K562 (cell line): ENCODE results near the gene SPDYE3. TPM values are rescaled to one million over a fixed set of nuclear protein-coding genes. Genes with fewer than 3 reads are reported as not detected.
"Not testable (repeated sequence)": the region's sequence is repeated elsewhere in the genome, so short reads cannot be mapped to it uniquely, and the experiment has no call there.

Experiments
- ATAC-seq: fragments of 200-7000 bp; cut with Tn5 transposase; 3 replicates; pipeline ENCODE4 v1.9.1; 2020; ENCODE audit warnings: moderate library complexity
- BruUV-seq: library from RNA; stranded (reverse); fragments of 400-500 nt; replicated peaks from 2 replicates; lab custom pipeline; 2021; lab: Mats Ljungman, UMichigan
- CTCF ChIA-PET: fragments of 300-600 bp; formaldehyde crosslinking; extraction: SDS; loops from one replicate; lab custom pipeline; 2021; ENCODE audit warnings: low intra/inter-chr PET ratio; lab: Yijun Ruan, JAX
- POLR2A ChIA-PET: fragments of 300-600, 350-650 bp; sonication (Branson Sonifier 250); formaldehyde crosslinking; extraction: SDS; loops from one replicate; lab custom pipeline; 2021; ENCODE audit warnings: antibody characterized with exemption, inconsistent platforms; lab: Yijun Ruan, JAX
- DNase-seq, 4 experiments: peaks; one replicate each; pipeline versions ENCODE4 v3.0.0 to v3.0.0-alpha.2; 2011 to 2018; ENCODE audit warnings: low spot score in 3 of 4, mixed read lengths in 3 of 4; ENCODE audit errors: extremely low read depth in 1 of 4
- FAIRE-seq: peaks from 2 replicates; lab custom pipeline; 2011; peaks lifted over from hg19 to GRCh38; lab: Jason Lieb, UNC
- H2AFZ ChIP-seq: 2 replicates; pipeline ENCODE4 v1.6.0; 2011; ENCODE audit warnings: low read depth, low read length, control low read depth, inconsistent platforms
- H3K27ac ChIP-seq: fragments of 200-600 bp; 3 replicates; pipeline ENCODE4 v1.8.0; 2011; ENCODE audit warnings: low read depth, mild to moderate bottlenecking, control low read depth, inconsistent platforms, low read length, moderate library complexity, mixed read lengths; ENCODE audit errors: extremely low read depth
- H3K27me3 ChIP-seq, 2 experiments: fragments of 300-600 bp in 1 of 2; 2 replicates in 1 of 2; 3 replicates in 1 of 2; pipeline versions ENCODE4 v1.6.0 to v1.8.0; 2011; ENCODE audit warnings: inconsistent platforms in 2 of 2, low read length in 2 of 2, mild to moderate bottlenecking in 1 of 2, mixed read lengths in 1 of 2, moderate library complexity in 1 of 2; ENCODE audit not compliant: control insufficient read depth in 2 of 2, insufficient read depth in 2 of 2
- H3K36me3 ChIP-seq: fragments of 300-600 bp; 3 replicates; pipeline ENCODE4 v1.8.0; 2011; ENCODE audit warnings: mild to moderate bottlenecking, low read length, inconsistent platforms; ENCODE audit not compliant: control insufficient read depth, insufficient read depth
- H3K4me1 ChIP-seq, 2 experiments: fragments of 200-600 bp in 1 of 2; replicated peaks in 1 of 2; 2 replicates in 1 of 2; 3 replicates in 1 of 2; pipeline versions ENCODE4 v1.5.1 to v1.8.0; 2011; ENCODE audit warnings: inconsistent platforms in 2 of 2, low read length in 2 of 2, mild to moderate bottlenecking in 1 of 2, mixed read lengths in 1 of 2, moderate library complexity in 1 of 2; ENCODE audit not compliant: control insufficient read depth in 2 of 2, insufficient read depth in 2 of 2
- H3K4me2 ChIP-seq: 2 replicates; pipeline ENCODE4 v1.6.1; 2011; ENCODE audit warnings: low read length, control low read depth, inconsistent platforms, mixed read lengths; ENCODE audit not compliant: insufficient read depth
- H3K4me3 ChIP-seq: fragments of 200-600 bp; sonication (generic), shearing (Covaris generic); 2 replicates; pipeline ENCODE4 v1.5.1; 2016; ENCODE audit warnings: control low read depth, inconsistent platforms
- H3K79me2 ChIP-seq: fragments of 200-600 bp; 3 replicates; pipeline ENCODE4 v1.8.0; 2011; ENCODE audit warnings: low read length, inconsistent platforms; ENCODE audit not compliant: control insufficient read depth, insufficient read depth
- H3K9ac ChIP-seq, 2 experiments: 2 replicates each; pipeline versions ENCODE4 v1.6.0 to v1.6.1; 2011; ENCODE audit warnings: low read depth in 2 of 2, low read length in 2 of 2, control low read depth in 1 of 2, inconsistent platforms in 1 of 2, mild to moderate bottlenecking in 1 of 2, mixed read lengths in 1 of 2; ENCODE audit not compliant: insufficient read depth in 1 of 2
- H3K9me1 ChIP-seq: one replicate; pipeline ENCODE4 v1.6.0; 2011; ENCODE audit warnings: inconsistent platforms, mild to moderate bottlenecking, low read length, moderate library complexity; ENCODE audit not compliant: control insufficient read depth, insufficient read depth
- H3K9me3 ChIP-seq: replicated peaks from 2 replicates; pipeline ENCODE4 v1.5.1; 2011; ENCODE audit warnings: low read depth, low read length, inconsistent platforms; ENCODE audit not compliant: control insufficient read depth, insufficient read depth
- H4K20me1 ChIP-seq: replicated peaks from 2 replicates; pipeline ENCODE4 v1.6.1; 2011; ENCODE audit warnings: low read length, inconsistent platforms, mixed read lengths; ENCODE audit not compliant: control insufficient read depth, insufficient read depth
- WGBS: fragments of 100-300 bp; shearing (Covaris generic); methylation state at CpG from one replicate; pipeline ENCODE4 v1.1.6; 2016; ENCODE audit warnings: low coverage, mixed read lengths; ENCODE audit not compliant: insufficient coverage; ENCODE audit errors: missing lambda C conversion rate; 5-methylcytosine and 5-hydroxymethylcytosine counted together
- in situ Hi-C: fragments of 300-500 bp; cut with MboI; formaldehyde crosslinking; loops from 4 replicates; pipeline ENCODE4 v1.15.0; 2018; ENCODE audit warnings: inconsistent platforms, mixed read lengths
- intact Hi-C: fragments of 100-400 bp; cut with micrococcal nuclease; formaldehyde crosslinking; loops from 2 replicates; pipeline ENCODE4 v1.14.2; 2022
- polyA plus RNA-seq, 8 experiments: library from polyadenylated mRNA; depleted of rRNA in 4 of 8; stranded (reverse) in 5 of 8; unstranded in 3 of 8; fragments of >200 nt; fragmentation: Nextera tagmentation in 2 of 8; fragmentation: Illumina TruSeq in 1 of 8; extraction: Ambion mirVana in 2 of 8; extraction: Trizol in 1 of 8; gene quantifications; 2 replicates each; pipeline versions ENCODE4 v1.2.1 to v1.2.3, GENCODE V29; 2011 to 2014; ENCODE audit warnings: inconsistent platforms in 1 of 8, missing spikeins in 1 of 8
- total RNA-seq, 7 experiments: library from RNA; depleted of rRNA in 6 of 7; stranded (reverse); fragments of >200 nt in 6 of 7; fragmentation: Illumina TruSeq in 2 of 7; extraction: Trizol in 2 of 7; gene quantifications; 2 replicates each; pipeline versions ENCODE4 v1.2.1 to v1.2.3, GENCODE V29; 2011 to 2021; ENCODE audit warnings: low replicate concordance in 1 of 7
- TF ChIP-seq, protein P1 (sequence below), 3 experiments: IDR thresholded peaks in 2 of 3; conservative IDR thresholded peaks in 1 of 3; 2 replicates each; pipeline ENCODE4 v1.5.1; 2011 to 2012; ENCODE audit warnings: low read length in 3 of 3, mild to moderate bottlenecking in 3 of 3, control low read depth in 2 of 3, improper control_type of control experiment in 1 of 3, inconsistent platforms in 1 of 3, low read depth in 1 of 3, mixed read lengths in 1 of 3, moderate library complexity in 1 of 3; ENCODE audit not compliant: insufficient read depth in 2 of 3
- TF ChIP-seq, protein P2 (sequence below): IDR thresholded peaks from 2 replicates; pipeline ENCODE4 v1.6.1; 2011; ENCODE audit warnings: borderline replicate concordance, low read depth, mild to moderate bottlenecking, moderate library complexity, low read length; ENCODE audit not compliant: insufficient read depth, poor library complexity, severe bottlenecking

SPDYE3 gene
- total and polyA plus RNA-seq, 9 of the 15 experiments (the other 6 are each of a cell fraction or from before 2014, with no cell fraction given), result 0.04 to 3.3 (median 1.2) TPM; not detected in 6

DNA sequence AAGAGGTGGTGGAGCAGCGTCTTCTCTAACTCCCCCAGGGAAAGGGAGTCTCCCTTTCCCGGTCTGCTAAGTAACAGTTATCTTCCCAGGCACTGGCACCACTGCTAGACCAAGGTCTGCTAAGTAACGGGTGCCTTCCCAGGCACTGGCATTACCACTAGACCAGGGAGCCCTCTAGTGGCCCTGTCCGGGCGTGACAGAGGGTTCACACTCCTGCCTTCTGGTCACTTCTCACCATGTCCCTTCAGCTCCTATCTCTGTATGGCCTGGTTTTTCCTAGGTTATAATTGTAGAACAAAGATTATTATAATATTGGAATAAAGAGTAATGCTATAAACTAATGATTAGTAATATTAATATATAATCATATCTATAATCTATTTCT, 37.8 kb downstream of the SPDYE3 start:
- H3K9me1 ChIP-seq, H3K9ac ChIP-seq, H3K9me3 ChIP-seq, H3K4me2 ChIP-seq, H4K20me1 ChIP-seq, H3K4me1 ChIP-seq, H3K27me3 ChIP-seq, H3K27ac ChIP-seq, intact Hi-C loops, H3K4me3 ChIP-seq, H2AFZ ChIP-seq, BruUV-seq: not testable (repeated sequence)
- peak; percentile 40 for FAIRE-seq
- peaks cover 83% of the 10 kb centered on the region for H3K36me3 ChIP-seq
- H3K79me2 ChIP-seq, result peaks cover 38% of the 10 kb centered on the region
- 0% methylated on average over 2 of the region's 5 CpGs for whole genome bisulfite sequencing
- in situ Hi-C loops, result loop anchor here (5.0 kb wide), 1 partner anchor 213 kb away; no protein-coding TSS in a partner anchor
- DNase-seq, result peak in 1 of 4 experiments; percentile 67
- ATAC-seq, result peak; percentile 57
- TF ChIP-seq, protein P1, sequence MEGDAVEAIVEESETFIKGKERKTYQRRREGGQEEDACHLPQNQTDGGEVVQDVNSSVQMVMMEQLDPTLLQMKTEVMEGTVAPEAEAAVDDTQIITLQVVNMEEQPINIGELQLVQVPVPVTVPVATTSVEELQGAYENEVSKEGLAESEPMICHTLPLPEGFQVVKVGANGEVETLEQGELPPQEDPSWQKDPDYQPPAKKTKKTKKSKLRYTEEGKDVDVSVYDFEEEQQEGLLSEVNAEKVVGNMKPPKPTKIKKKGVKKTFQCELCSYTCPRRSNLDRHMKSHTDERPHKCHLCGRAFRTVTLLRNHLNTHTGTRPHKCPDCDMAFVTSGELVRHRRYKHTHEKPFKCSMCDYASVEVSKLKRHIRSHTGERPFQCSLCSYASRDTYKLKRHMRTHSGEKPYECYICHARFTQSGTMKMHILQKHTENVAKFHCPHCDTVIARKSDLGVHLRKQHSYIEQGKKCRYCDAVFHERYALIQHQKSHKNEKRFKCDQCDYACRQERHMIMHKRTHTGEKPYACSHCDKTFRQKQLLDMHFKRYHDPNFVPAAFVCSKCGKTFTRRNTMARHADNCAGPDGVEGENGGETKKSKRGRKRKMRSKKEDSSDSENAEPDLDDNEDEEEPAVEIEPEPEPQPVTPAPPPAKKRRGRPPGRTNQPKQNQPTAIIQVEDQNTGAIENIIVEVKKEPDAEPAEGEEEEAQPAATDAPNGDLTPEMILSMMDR (IDR thresholded peaks at IDR 0.05 in 2 of 3, conservative IDR thresholded peaks at IDR 0.05 in 1 of 3; ENCODE audit: insufficient read depth in 2 of 3, low read depth in 1 of 3, low read length in 3 of 3), result peak in 2 of 3 experiments; percentile 38 to 39; a peak in 3 of 6 replicates
- TF ChIP-seq, protein P2, sequence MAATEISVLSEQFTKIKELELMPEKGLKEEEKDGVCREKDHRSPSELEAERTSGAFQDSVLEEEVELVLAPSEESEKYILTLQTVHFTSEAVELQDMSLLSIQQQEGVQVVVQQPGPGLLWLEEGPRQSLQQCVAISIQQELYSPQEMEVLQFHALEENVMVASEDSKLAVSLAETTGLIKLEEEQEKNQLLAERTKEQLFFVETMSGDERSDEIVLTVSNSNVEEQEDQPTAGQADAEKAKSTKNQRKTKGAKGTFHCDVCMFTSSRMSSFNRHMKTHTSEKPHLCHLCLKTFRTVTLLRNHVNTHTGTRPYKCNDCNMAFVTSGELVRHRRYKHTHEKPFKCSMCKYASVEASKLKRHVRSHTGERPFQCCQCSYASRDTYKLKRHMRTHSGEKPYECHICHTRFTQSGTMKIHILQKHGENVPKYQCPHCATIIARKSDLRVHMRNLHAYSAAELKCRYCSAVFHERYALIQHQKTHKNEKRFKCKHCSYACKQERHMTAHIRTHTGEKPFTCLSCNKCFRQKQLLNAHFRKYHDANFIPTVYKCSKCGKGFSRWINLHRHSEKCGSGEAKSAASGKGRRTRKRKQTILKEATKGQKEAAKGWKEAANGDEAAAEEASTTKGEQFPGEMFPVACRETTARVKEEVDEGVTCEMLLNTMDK, result peak; percentile 30
- ChIA-PET CTCF (interaction anchor here (0.9 kb wide), 1 partner anchor 213 kb away, joined by 4 read pairs; no protein-coding TSS in a partner anchor), POLR2A (interaction anchor here (0.6 to 1.8 kb wide), 5 partner anchors 10 to 272 kb away, joined by 3 to 7 read pairs (median 3); no protein-coding TSS in a partner anchor)
